SU-DHL-6 (cell line): Measurements from ENCODE around the gene C1QTNF1.

Experiments used
- EZH2phosphoT487 ChIP-seq: fragments of 200-600 bp; sonication (generic), shearing (Covaris generic); conservative IDR thresholded peaks from 2 replicates; pipeline ENCODE4 v1.6.1; 2018; ENCODE audit warnings: mild to moderate bottlenecking, antibody characterized with exemption, low read length, moderate library complexity, mixed read lengths
- TF ChIP-seq, protein P1 (sequence below): fragments of 200-600 bp; sonication (generic); IDR thresholded peaks from one replicate; pipeline ENCODE4 v1.5.1; 2017; ENCODE audit warnings: antibody characterized with exemption, mild to moderate bottlenecking, low read length, moderate library complexity; ENCODE audit not compliant: insufficient read depth, poor library complexity, severe bottlenecking

- TF ChIP-seq, protein P1, sequence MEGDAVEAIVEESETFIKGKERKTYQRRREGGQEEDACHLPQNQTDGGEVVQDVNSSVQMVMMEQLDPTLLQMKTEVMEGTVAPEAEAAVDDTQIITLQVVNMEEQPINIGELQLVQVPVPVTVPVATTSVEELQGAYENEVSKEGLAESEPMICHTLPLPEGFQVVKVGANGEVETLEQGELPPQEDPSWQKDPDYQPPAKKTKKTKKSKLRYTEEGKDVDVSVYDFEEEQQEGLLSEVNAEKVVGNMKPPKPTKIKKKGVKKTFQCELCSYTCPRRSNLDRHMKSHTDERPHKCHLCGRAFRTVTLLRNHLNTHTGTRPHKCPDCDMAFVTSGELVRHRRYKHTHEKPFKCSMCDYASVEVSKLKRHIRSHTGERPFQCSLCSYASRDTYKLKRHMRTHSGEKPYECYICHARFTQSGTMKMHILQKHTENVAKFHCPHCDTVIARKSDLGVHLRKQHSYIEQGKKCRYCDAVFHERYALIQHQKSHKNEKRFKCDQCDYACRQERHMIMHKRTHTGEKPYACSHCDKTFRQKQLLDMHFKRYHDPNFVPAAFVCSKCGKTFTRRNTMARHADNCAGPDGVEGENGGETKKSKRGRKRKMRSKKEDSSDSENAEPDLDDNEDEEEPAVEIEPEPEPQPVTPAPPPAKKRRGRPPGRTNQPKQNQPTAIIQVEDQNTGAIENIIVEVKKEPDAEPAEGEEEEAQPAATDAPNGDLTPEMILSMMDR, result no peak
- TF ChIP-seq EZH2phosphoT487, result no peak
These were observed 11.3 kb upstream of the C1QTNF1 start for GRCh38 chr17:79012563-79013134.
